OCI-LY7 (cell line): Measurements from ENCODE around the gene AGMO. TPM values are rescaled to one million over a fixed set of nuclear protein-coding genes. Genes with fewer than 3 reads are reported as not detected.

Experiments used
- BruUV-seq: library from RNA; stranded (reverse); fragments of 400-500 nt; replicated peaks from 2 replicates; lab custom pipeline; 2021; lab: Mats Ljungman, UMichigan
- CTCF ChIA-PET: fragments of 300-600 bp; sonication (Branson Sonifier 250); formaldehyde crosslinking; loops from one replicate; lab custom pipeline; 2022; ENCODE audit warnings: antibody characterized with exemption; ENCODE audit not compliant: unreplicated experiment; lab: Charles Lee
- POLR2A ChIA-PET: fragments of 300-600 bp; sonication (Branson Sonifier 250); formaldehyde crosslinking; loops from one replicate; lab custom pipeline; 2022; ENCODE audit warnings: antibody characterized with exemption; lab: Charles Lee
- DNase-seq: peaks from one replicate; pipeline ENCODE4 v3.0.0-alpha.2; 2015; ENCODE audit warnings: low spot score
- H2AFZ ChIP-seq: fragments of 200-600 bp; sonication (generic), shearing (Covaris generic); 2 replicates; pipeline ENCODE4 v1.6.1; 2014; ENCODE audit warnings: mild to moderate bottlenecking, antibody characterized with exemption, low read length, moderate library complexity
- H3K27ac ChIP-seq: fragments of 200-600 bp; sonication (generic); 2 replicates; pipeline ENCODE4 v1.5.1; 2014; ENCODE audit warnings: mixed run types, low read depth, mild to moderate bottlenecking, moderate library complexity, low read length, inconsistent platforms; ENCODE audit not compliant: poor library complexity, severe bottlenecking
- H3K36me3 ChIP-seq: fragments of 200-600 bp; sonication (generic); 2 replicates; pipeline ENCODE4 v1.6.1; 2014; ENCODE audit warnings: mild to moderate bottlenecking, antibody characterized with exemption, low read length, moderate library complexity, mixed read lengths; ENCODE audit not compliant: insufficient read depth
- H3K4me1 ChIP-seq: fragments of 200-600 bp; sonication (generic); 2 replicates; pipeline ENCODE4 v1.5.1; 2014; ENCODE audit warnings: mild to moderate bottlenecking, low read length; ENCODE audit not compliant: insufficient read depth, poor library complexity, severe bottlenecking
- H3K4me2 ChIP-seq: fragments of 200-600 bp; sonication (generic); 2 replicates; pipeline ENCODE4 v1.6.1; 2014; ENCODE audit warnings: mild to moderate bottlenecking, low read length
- H3K4me3 ChIP-seq: fragments of 200-600 bp; sonication (generic); 2 replicates; pipeline ENCODE4 v1.5.1; 2014; ENCODE audit warnings: mild to moderate bottlenecking, low read depth, low read length; ENCODE audit not compliant: poor library complexity, severe bottlenecking
- H3K79me2 ChIP-seq: fragments of 200-600 bp; sonication (generic); 2 replicates; pipeline ENCODE4 v1.6.1; 2016; ENCODE audit warnings: low read depth, mild to moderate bottlenecking, low read length, moderate library complexity, mixed read lengths; ENCODE audit not compliant: insufficient read depth
- H3K9me2 ChIP-seq: fragments of 200-600 bp; sonication (generic); 2 replicates; pipeline ENCODE4 v1.6.1; 2016; ENCODE audit warnings: mild to moderate bottlenecking, low read length, mixed read lengths; ENCODE audit not compliant: insufficient read depth
- H3K9me3 ChIP-seq: fragments of 200-600 bp; sonication (generic); 2 replicates; pipeline ENCODE4 v1.6.1; 2014; ENCODE audit warnings: mild to moderate bottlenecking, mixed run types, low read length, mixed read lengths
- H4K20me1 ChIP-seq: fragments of 200-600 bp; sonication (generic); 2 replicates; pipeline ENCODE4 v1.6.1; 2014; ENCODE audit warnings: mild to moderate bottlenecking, antibody characterized with exemption, low read length, moderate library complexity, mixed read lengths; ENCODE audit not compliant: insufficient read depth
- EZH2phosphoT487 ChIP-seq: fragments of 200-600 bp; sonication (generic); IDR thresholded peaks from 2 replicates; pipeline ENCODE4 v1.6.1; 2018; ENCODE audit warnings: low read depth, borderline replicate concordance, mild to moderate bottlenecking, mixed run types, antibody characterized with exemption, low read length, moderate library complexity, mixed read lengths
- intact Hi-C: fragments of 100-400 bp; cut with micrococcal nuclease; formaldehyde crosslinking; loops from one replicate; pipeline ENCODE4 v1.10.0; 2022; ENCODE audit not compliant: unreplicated experiment
- total RNA-seq, 2 experiments: library from RNA; depleted of rRNA in 1 of 2; stranded (reverse); fragments of >200 nt in 1 of 2; shearing (Covaris generic) in 1 of 2; gene quantifications; 2 replicates each; pipeline ENCODE4 v1.2.3, GENCODE V29; 2014 to 2022
- TF ChIP-seq, protein P1 (sequence below): fragments of 200-600 bp; sonication (generic); conservative IDR thresholded peaks from 2 replicates; pipeline ENCODE4 v1.5.1; 2014; ENCODE audit warnings: mild to moderate bottlenecking, antibody characterized with exemption, low read length, moderate library complexity, mixed read lengths

The AGMO gene
- total RNA-seq, 2 experiments from 2014 or later: not detected

DNA sequence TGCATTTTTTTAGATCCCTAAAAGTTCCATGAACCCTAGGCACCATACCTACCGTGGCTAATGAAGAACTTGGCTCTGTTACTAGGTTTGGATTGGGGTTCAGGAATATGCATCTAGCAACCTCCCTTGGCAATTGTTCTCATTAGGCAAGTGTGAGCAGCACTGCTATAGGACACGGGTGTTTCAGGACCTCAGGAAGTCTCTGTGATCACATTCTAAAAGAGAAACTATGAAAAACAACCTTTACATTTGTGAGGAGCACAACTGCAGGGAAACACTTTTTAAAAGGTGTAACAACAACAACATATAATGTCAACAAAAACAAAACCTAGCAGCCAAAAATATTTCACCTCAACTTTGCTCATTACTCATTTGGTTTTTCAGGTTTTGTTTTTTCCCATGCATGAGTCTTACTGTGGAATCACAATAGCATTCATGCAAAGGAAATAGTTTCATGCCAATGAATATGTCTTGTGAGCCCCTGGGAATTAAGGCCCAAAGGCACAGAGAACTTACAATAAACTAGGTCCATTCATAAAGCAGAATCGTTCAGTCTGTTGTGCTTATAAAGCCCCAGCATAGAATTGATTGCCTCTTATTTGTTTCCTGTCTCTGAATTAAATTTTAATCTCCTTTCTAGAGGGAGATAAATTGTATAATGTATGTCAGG is 403.5 kb downstream of the AGMO start:
- no peaks in the 10 kb centered on the region for H3K4me1 ChIP-seq
- POLR2A ChIA-PET: no interaction called here
- no TSS peak for BruUV-seq

More for the DNA sequence above, 403.5 kb downstream of the AGMO start:
- no peak for TF ChIP-seq EZH2phosphoT487
- TF ChIP-seq, protein P1, sequence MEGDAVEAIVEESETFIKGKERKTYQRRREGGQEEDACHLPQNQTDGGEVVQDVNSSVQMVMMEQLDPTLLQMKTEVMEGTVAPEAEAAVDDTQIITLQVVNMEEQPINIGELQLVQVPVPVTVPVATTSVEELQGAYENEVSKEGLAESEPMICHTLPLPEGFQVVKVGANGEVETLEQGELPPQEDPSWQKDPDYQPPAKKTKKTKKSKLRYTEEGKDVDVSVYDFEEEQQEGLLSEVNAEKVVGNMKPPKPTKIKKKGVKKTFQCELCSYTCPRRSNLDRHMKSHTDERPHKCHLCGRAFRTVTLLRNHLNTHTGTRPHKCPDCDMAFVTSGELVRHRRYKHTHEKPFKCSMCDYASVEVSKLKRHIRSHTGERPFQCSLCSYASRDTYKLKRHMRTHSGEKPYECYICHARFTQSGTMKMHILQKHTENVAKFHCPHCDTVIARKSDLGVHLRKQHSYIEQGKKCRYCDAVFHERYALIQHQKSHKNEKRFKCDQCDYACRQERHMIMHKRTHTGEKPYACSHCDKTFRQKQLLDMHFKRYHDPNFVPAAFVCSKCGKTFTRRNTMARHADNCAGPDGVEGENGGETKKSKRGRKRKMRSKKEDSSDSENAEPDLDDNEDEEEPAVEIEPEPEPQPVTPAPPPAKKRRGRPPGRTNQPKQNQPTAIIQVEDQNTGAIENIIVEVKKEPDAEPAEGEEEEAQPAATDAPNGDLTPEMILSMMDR: no peak
- Histone ChIP-seq H4K20me1 (no peaks in the 10 kb centered on the region), H3K9me3 (no peaks in the 10 kb centered on the region), H3K4me3 (no peak overlapping the region), H3K9me2 (no peaks in the 10 kb centered on the region), H3K36me3 (no peaks in the 10 kb centered on the region), H3K27ac (no peak overlapping the region), H2AFZ (no peak overlapping the region), H3K4me2 (no peak overlapping the region), H3K79me2 (no peaks in the 10 kb centered on the region)
- intact Hi-C loops: no loop called here
- CTCF ChIA-PET: no interaction called here
- DNase-seq: no peak

Other genes starting within 250 kb of the AGMO start
- gene MEOX2, start 124.7 kb upstream of the AGMO start, total RNA-seq (2014; rRNA removed; shearing (Covaris generic)): not detected in 2 replicates
- not detected in 2 replicates for gene MEOX2, start 124.7 kb upstream of the AGMO start, total RNA-seq (2022)